Epithelial cell of esophagus (primary cell): ENCODE measurements around the gene HOXD13.
A peak's percentile ranks its signal among the peaks of the same experiment; 100 is the strongest.

Experiments
- DNase-seq: peaks from one replicate; pipeline ENCODE4 v3.0.0; 2010; ENCODE audit warnings: low read depth
- H3K4me3 ChIP-seq: 2 replicates; pipeline ENCODE4 v1.5.1; 2011; ENCODE audit warnings: mild to moderate bottlenecking, low read length, control low read depth
- TF ChIP-seq, protein P1 (sequence below): IDR thresholded peaks from 2 replicates; pipeline ENCODE4 v1.5.1; 2011; ENCODE audit warnings: low read depth, mild to moderate bottlenecking, low read length, control low read depth, inconsistent platforms; ENCODE audit not compliant: insufficient read depth; ENCODE audit errors: missing control alignments

The HOXD13 gene

DNA sequence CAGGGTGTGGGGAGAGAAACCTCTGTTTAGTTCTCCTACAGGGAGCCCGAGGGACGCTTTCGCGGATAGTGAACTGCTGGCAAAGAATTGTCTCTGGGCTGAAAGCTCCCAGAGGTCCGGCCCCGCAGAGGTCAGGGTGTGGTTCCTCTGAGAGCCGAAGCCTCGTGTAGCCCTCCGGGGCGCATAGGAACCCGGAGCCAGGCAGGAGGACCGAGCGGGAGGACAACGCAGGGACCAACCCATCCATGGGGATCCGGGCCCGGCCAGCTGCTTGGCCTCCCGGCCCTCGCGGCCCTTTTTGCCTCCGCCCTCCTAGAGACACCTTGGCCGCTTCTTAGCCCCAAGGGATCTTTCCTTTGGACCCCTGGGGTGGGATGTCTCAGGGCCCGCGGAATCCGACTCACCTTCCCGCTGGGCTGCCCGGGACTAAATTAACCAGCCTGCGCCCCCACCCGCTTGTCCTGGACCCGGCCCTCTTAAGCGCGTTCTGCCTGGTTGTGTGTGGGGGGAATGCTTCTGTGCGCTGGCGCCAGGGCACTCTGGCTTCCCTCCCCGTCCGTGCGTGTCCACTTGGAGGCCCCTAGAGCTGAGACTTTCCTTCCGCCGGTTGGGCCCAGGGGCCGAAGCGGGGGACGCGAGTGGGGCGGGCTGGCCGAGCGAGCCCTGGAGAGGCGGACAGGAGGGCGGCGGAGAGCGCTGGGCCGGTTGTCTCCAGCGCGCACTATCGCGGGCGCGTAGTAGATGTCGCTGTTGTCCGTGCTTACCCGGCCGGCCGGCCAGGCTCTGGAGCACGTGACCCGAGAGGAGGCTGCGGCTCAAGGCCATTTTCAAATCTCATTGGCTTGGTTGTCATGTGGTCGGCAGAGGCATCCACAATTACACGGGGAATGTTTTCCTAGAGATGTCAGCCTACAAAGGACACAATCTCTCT lies 23.6 kb downstream of the HOXD13 start, which contains the start of gene HOXD10:
Gene HOXD10 (plus strand): TSS at position 896 of the 931 bp plus-strand sequence. CDS start 56 bp downstream, outside the sequence.
- no peak within 1 kb of the TSS for H3K4me3 ChIP-seq
- DNase-seq = no peak
- TF ChIP-seq, protein P1, sequence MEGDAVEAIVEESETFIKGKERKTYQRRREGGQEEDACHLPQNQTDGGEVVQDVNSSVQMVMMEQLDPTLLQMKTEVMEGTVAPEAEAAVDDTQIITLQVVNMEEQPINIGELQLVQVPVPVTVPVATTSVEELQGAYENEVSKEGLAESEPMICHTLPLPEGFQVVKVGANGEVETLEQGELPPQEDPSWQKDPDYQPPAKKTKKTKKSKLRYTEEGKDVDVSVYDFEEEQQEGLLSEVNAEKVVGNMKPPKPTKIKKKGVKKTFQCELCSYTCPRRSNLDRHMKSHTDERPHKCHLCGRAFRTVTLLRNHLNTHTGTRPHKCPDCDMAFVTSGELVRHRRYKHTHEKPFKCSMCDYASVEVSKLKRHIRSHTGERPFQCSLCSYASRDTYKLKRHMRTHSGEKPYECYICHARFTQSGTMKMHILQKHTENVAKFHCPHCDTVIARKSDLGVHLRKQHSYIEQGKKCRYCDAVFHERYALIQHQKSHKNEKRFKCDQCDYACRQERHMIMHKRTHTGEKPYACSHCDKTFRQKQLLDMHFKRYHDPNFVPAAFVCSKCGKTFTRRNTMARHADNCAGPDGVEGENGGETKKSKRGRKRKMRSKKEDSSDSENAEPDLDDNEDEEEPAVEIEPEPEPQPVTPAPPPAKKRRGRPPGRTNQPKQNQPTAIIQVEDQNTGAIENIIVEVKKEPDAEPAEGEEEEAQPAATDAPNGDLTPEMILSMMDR = no peak

DNA sequence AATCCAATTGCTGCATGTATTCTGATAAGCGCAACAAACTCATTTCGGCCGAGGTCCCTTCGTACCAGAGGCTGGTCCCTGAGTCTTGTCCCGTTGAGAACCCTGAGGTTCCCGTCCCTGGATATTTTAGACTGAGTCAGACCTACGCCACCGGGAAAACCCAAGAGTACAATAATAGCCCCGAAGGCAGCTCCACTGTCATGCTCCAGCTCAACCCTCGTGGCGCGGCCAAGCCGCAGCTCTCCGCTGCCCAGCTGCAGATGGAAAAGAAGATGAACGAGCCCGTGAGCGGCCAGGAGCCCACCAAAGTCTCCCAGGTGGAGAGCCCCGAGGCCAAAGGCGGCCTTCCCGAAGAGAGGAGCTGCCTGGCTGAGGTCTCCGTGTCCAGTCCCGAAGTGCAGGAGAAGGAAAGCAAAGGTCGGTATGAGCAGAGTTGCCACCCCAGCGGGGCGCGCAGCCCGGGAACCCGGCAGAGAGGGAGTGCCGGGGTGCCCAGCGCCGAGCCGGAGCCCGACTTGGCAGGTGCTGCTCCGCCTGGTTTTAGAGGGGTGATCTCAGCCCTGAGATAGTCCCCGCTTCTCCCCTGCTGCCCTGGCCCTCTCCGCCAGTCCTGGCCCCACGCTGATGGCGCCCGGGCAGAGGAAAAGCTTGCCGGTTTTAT lies 24.8 kb downstream of the HOXD13 start:
- H3K4me3 ChIP-seq = no peak overlapping the region
- TF ChIP-seq, protein P1 = no peak
- no peak for DNase-seq

DNA sequence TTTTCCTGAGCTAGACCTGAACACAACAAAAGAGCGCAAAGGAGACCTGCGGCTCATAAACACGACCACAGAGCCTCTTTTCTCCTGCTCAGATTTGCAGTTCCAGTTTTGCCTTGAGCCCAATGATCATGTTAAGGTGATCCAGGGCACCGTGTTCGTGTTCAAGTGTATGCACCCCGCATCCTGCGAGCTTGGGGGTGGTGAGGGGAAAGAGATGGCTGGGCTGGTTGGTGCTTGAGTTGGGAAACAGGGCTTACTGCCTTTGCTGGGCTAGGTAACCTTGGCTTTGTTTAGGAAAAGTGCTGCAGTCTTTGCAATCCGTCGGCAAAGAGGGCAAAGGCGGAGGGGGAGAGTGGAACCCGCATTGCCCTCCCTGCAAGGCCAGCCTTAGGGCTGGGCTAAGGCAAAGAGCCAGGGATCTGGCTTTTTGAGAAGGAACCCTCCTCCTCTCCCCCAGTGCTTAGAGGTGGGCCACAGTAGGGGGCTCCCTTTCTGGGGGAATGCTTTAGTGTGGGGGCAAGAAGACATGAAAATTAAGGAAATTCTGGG lies 25.4 kb downstream of the HOXD13 start:
- DNase-seq = no peak
- TF ChIP-seq, protein P1 = no peak
- H3K4me3 ChIP-seq = no peak overlapping the region

DNA sequence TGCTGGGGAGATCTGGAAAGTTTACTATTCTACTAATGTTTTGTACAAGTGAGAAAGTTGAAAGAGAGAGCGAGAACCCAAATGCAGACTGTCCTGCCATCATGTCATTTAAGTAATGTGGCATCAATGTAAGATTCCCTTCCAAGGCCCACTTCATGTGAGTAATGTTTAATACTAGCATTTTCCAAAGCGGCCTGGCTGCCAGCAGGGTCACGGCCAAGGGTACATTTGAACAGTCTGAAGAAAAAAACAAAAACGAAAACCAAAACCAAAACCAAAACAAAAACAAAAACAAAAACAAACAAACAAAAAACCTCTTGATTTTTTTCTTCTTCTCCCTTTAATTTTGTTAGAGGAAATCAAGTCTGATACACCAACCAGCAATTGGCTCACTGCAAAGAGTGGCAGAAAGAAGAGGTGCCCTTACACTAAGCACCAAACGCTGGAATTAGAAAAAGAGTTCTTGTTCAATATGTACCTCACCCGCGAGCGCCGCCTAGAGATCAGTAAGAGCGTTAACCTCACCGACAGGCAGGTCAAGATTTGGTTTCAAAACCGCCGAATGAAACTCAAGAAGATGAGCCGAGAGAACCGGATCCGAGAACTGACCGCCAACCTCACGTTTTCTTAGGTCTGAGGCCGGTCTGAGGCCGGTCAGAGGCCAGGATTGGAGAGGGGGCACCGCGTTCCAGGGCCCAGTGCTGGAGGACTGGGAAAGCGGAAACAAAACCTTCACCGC lies 26.2 kb downstream of the HOXD13 start:
- no peak overlapping the region for H3K4me3 ChIP-seq
- DNase-seq = peak; percentile 22
- TF ChIP-seq, protein P1 = peak; percentile 34

DNA sequence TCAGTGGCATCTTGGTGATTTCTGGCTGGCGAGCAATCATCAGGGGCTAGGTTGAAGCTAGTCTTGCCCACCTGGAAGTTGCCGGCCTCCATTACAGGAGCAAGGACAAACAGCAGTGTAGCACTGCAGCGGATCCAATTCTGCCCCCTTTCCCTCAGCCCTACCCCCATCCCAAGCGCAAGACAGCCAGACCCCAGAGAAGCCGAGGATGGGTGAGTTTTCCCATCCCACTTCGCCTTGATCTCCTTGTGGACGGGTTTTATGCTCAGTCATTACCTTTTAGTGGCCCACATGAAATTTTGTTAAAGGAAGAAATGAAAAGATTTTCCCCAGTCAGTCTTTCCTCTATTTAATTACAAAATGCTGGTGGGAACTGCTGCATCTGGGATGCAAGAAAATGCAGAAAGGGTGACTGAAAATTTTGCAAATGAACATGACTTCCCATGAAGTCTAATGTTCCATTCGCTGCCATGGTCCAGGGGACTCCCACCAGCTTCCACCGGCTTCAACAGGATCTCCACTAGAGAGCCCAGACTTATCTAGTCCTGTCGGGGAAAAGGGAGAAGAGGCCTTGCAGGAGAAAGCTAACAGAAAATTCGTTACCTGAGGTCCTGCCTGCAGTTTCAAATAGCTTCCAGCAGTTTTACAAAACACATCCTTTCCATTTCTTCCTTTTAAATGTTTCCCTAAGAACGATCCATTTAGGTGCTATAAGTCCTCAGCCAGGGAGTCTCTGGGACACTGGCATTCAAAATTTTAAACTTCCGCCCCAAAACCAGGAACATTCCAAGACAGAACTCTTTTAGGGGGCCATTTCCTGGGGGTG lies 28.1 kb downstream of the HOXD13 start:
- TF ChIP-seq, protein P1 = no peak
- no peak for DNase-seq
- no peak overlapping the region for H3K4me3 ChIP-seq
